HL-60 (cell line): ENCODE results near the gene PDGFA.

ENCODE experiments used
- CTCF ChIP-seq: IDR thresholded peaks from one replicate; pipeline ENCODE4 v1.5.1; 2011; ENCODE audit warnings: low read length, control low read depth, inconsistent platforms; ENCODE audit not compliant: insufficient read depth
- REST ChIP-seq: IDR thresholded peaks from 2 replicates; pipeline ENCODE4 v1.6.1; 2012; ENCODE audit warnings: low read depth; ENCODE audit not compliant: insufficient replicate concordance

- TF ChIP-seq CTCF (no peak), REST (no peak)
Measured at GRCh38 chr7:539731-540411, 20.2 kb upstream of the PDGFA start.
